CD4-positive, alpha-beta memory T cell (primary cell): ENCODE data around the gene GRID1. TPM values are rescaled to one million over a fixed set of nuclear protein-coding genes. Genes with fewer than 3 reads are reported as not detected.

ENCODE experiments used
- CTCF ChIA-PET: fragments of 350-600 bp; sonication (Branson Sonifier 250); formaldehyde crosslinking; loops from one replicate; lab custom pipeline; 2021; ENCODE audit warnings: inconsistent platforms; ENCODE audit not compliant: partially characterized antibody; lab: Charles Lee
- POLR2A ChIA-PET: fragments of 350-600 bp; sonication (Branson Sonifier 250); formaldehyde crosslinking; loops from one replicate; lab custom pipeline; 2021; ENCODE audit not compliant: partially characterized antibody; lab: Charles Lee
- DNase-seq, 5 donors: peaks; one replicate each; pipeline versions ENCODE4 v3.0.0 to v3.0.0-alpha.2; 2020 to 2022; ENCODE audit warnings: mixed read lengths in 1 of 5
- H3K27ac ChIP-seq: one replicate; pipeline ENCODE4 v1.7.0; 2013; ENCODE audit warnings: low read depth, low read length
- H3K27me3 ChIP-seq: 2 replicates; pipeline ENCODE4 v1.7.0; 2013; ENCODE audit warnings: mild to moderate bottlenecking, low read length, moderate library complexity; ENCODE audit not compliant: insufficient read depth
- H3K36me3 ChIP-seq: 2 replicates; pipeline ENCODE4 v1.7.0; 2013; ENCODE audit warnings: mild to moderate bottlenecking, low read length, moderate library complexity; ENCODE audit not compliant: insufficient read depth
- H3K4me1 ChIP-seq: 2 replicates; pipeline ENCODE4 v1.7.0; 2013; ENCODE audit warnings: mild to moderate bottlenecking, low read length, moderate library complexity; ENCODE audit not compliant: insufficient read depth
- H3K4me3 ChIP-seq, 2 donors: one replicate each; pipeline ENCODE4 v1.7.0; 2013; ENCODE audit warnings: low read length in 2 of 2, mild to moderate bottlenecking in 1 of 2
- H3K9me3 ChIP-seq, 2 donors: one replicate each; pipeline ENCODE4 v1.7.0; 2013; ENCODE audit warnings: low read length in 2 of 2, control low read depth in 1 of 2; ENCODE audit not compliant: control insufficient read depth in 1 of 2
- H3K27ac Mint-ChIP-seq, 7 donors: one replicate each; pipeline ENCODE4 v1.8.0; 2020 to 2021; ENCODE audit warnings: mixed read lengths in 7 of 7, mild to moderate bottlenecking in 6 of 7, inconsistent platforms in 3 of 7, moderate library complexity in 3 of 7
- H3K27me3 Mint-ChIP-seq, 2 donors: one replicate each; pipeline ENCODE4 v1.8.0; 2020 to 2021; ENCODE audit warnings: mixed read lengths in 2 of 2
- H3K36me3 Mint-ChIP-seq, 2 donors: one replicate each; pipeline ENCODE4 v1.8.0; 2020 to 2021; ENCODE audit warnings: mixed read lengths in 2 of 2, inconsistent platforms in 1 of 2, mild to moderate bottlenecking in 1 of 2
- H3K4me1 Mint-ChIP-seq, 4 donors: one replicate each; pipeline ENCODE4 v1.8.0; 2020 to 2021; ENCODE audit warnings: mixed read lengths in 4 of 4, mild to moderate bottlenecking in 1 of 4
- H3K4me3 Mint-ChIP-seq, 8 donors: one replicate each; pipeline ENCODE4 v1.8.0; 2020 to 2021; ENCODE audit warnings: mixed read lengths in 8 of 8, mild to moderate bottlenecking in 7 of 8, moderate library complexity in 6 of 8, inconsistent platforms in 3 of 8
- H3K9me3 Mint-ChIP-seq, 8 donors: one replicate each; pipeline ENCODE4 v1.8.0; 2020 to 2021; ENCODE audit warnings: mixed read lengths in 8 of 8, mild to moderate bottlenecking in 5 of 8, inconsistent platforms in 3 of 8, moderate library complexity in 1 of 8
- intact Hi-C: fragments of 100-400 bp; cut with micrococcal nuclease; formaldehyde crosslinking; loops from one replicate; pipeline ENCODE4 v1.15.1; 2023
- polyA plus RNA-seq, 2 donors: library from polyadenylated mRNA; unstranded; fragments of 300-500 nt; fragmentation: Illumina TruSeq; gene quantifications; one replicate each; pipeline ENCODE4 v1.2.3, GENCODE V29; 2021
- total RNA-seq, 2 experiments: library from RNA; stranded (reverse); gene quantifications; one replicate each; pipeline ENCODE4 v1.2.3, GENCODE V29; 2021

The GRID1 gene
- total and polyA plus RNA-seq, 4 experiments from 2014 or later = not detected

GRCh38 chr10:86269332-86269731, 97.3 kb downstream of the GRID1 start:
- ChIA-PET CTCF (no interaction called here), POLR2A (no interaction called here)
- Histone ChIP-seq H3K4me3 (no peak overlapping the region), H3K27ac (no peak overlapping the region), H3K27me3 (no peaks in the 10 kb centered on the region), H3K4me1 (no peaks in the 10 kb centered on the region), H3K9me3 (no peaks in the 10 kb centered on the region), H3K36me3 (no peaks in the 10 kb centered on the region)
- peaks cover 11 to 20% of the 10 kb centered on the region in 2 donors for H3K27me3 Mint-ChIP-seq
- intact Hi-C loops = no loop called here
- H3K36me3 Mint-ChIP-seq = no peaks in the 10 kb centered on the region
- no peak for DNase-seq
- peaks cover 0 to 24% (median 10%) of the 10 kb centered on the region in 8 donors for H3K9me3 Mint-ChIP-seq
- H3K4me3 Mint-ChIP-seq = no peak overlapping the region
- H3K27ac Mint-ChIP-seq = no peak overlapping the region
- H3K4me1 Mint-ChIP-seq = peaks cover 0 to 3% (median 0%) of the 10 kb centered on the region in 4 donors

DNA sequence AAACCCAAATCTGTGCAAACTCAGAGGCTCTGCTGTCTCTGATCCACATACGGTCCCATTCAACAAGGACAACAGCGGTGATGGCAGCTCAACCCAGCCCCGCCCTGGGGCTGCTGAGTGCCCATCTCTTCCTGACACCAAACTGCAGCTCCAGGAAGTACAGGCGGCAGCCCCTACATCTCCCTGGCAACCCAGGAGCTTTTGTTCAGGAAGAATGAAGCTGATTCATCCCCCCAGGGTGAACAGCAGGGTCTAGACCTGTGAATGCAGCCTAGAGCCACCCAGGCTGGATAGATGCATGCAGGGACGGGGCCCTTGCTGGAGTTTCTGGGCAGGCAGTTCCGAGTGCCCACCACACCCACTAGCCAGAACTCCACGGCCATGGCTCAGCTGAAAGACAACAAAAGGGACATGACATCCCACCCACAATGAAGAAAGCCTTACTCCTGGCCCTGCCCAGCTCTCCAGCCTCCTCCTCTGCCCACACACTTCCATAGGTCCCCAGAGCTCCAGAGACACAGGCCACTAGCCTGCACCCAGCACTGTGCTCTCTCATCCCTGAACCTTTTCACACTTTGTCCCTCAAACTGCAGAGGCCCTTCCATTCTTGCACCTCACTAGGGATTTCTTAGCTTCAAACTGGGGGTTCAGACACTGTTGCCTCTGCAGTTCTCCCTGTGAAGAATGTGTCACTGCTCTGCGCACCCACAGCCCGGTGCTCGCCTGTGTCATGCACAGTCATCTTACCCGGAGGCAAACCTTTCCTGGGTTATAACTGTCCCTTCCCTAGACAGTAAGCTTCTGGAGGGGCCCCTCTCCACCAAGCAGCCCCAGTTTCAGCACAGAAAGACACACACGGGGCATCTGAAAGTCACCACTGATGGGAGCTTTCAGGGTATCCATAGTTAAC, 99.1 kb downstream of the GRID1 start:
- Mint-ChIP-seq H3K4me1 (peaks cover 0 to 5% (median 1%) of the 10 kb centered on the region in 4 donors), H3K4me3 (no peak overlapping the region), H3K27me3 (peaks cover 18 to 23% of the 10 kb centered on the region in 2 donors), H3K36me3 (no peaks in the 10 kb centered on the region), H3K9me3 (peaks cover 0 to 21% (median 8%) of the 10 kb centered on the region in 8 donors), H3K27ac (no peak overlapping the region)
- H3K27ac ChIP-seq = no peak overlapping the region
- no peaks in the 10 kb centered on the region for H3K36me3 ChIP-seq
- CTCF ChIA-PET = no interaction called here
- H3K27me3 ChIP-seq = no peaks in the 10 kb centered on the region
- intact Hi-C loops = no loop called here
- H3K4me3 ChIP-seq = no peak overlapping the region
- H3K4me1 ChIP-seq = no peaks in the 10 kb centered on the region
- no peak for DNase-seq
- H3K9me3 ChIP-seq = no peaks in the 10 kb centered on the region
- POLR2A ChIA-PET = no interaction called here

DNA sequence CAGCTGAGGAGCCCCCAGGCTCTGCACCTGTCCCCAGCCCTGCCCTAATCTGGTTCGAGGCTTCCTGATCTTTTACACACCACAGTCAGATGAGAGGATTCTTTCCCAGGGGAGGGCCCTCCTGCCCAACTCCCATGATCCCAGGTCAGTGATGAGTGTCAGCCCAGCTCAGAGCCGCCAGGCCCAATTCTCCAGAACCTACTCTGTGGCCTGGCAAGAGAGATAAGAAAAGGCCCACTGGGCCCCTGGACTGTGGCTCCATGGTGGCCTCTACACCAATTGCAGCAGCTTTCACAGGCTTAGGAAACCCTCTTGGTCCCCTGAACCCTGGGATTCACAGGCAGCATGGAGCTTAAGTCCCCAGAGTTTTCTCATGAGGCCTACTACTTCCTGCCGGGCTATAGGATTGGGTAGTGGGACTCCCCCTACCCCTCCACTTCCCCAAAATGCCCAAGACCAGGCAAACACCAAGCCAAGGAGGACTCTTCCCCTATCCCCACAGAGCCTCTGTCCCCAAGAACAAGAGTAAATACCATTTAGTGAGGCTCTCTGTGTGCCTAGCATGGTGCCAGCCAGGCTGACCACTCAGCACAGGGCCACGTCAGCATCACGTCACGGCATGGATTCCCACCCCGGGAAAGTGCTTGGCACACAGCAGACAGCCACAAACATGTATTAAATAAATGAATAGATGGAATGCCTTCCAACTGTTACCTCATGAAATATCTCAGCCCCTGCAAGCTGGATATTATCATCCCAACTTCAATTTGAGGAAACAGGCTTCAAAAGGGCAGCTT, 100.0 kb downstream of the GRID1 start:
- Mint-ChIP-seq H3K4me1 (peaks cover 0 to 8% (median 2%) of the 10 kb centered on the region in 4 donors), H3K36me3 (no peaks in the 10 kb centered on the region), H3K27me3 (peaks cover 19 to 23% of the 10 kb centered on the region in 2 donors), H3K4me3 (no peak overlapping the region), H3K9me3 (peaks cover 0 to 13% (median 4%) of the 10 kb centered on the region in 8 donors), H3K27ac (no peak overlapping the region)
- ChIA-PET CTCF (no interaction called here), POLR2A (no interaction called here)
- intact Hi-C loops = no loop called here
- Histone ChIP-seq H3K27ac (no peak overlapping the region), H3K4me3 (no peak overlapping the region), H3K36me3 (no peaks in the 10 kb centered on the region), H3K27me3 (no peaks in the 10 kb centered on the region), H3K4me1 (no peaks in the 10 kb centered on the region), H3K9me3 (no peaks in the 10 kb centered on the region)
- no peak for DNase-seq

DNA sequence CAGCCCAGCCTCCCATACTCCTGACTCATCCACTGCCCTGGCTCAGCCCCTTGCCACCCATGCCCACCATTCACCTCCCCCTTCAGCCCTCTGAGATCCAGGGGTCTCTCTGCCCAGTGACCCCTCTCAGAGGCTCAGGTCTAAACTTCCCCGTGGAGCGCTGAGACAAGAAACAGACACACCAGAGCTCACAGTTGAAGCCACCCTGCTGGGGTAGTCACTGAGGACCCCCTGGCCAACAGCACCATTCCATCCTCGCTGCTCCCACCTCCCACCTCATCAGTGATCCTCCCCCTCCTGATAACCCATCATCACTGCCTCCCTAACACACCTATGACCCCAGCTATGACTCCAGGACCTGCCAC, 100.7 kb downstream of the GRID1 start:
- Histone ChIP-seq H3K4me3 (no peak overlapping the region), H3K36me3 (no peaks in the 10 kb centered on the region), H3K27me3 (no peaks in the 10 kb centered on the region), H3K27ac (no peak overlapping the region), H3K4me1 (no peaks in the 10 kb centered on the region), H3K9me3 (no peaks in the 10 kb centered on the region)
- no peak for DNase-seq
- peaks cover 0 to 7% (median 0%) of the 10 kb centered on the region in 8 donors for H3K9me3 Mint-ChIP-seq
- peaks cover 19 to 23% of the 10 kb centered on the region in 2 donors for H3K27me3 Mint-ChIP-seq
- H3K27ac Mint-ChIP-seq = no peak overlapping the region
- peaks cover 0 to 11% (median 3%) of the 10 kb centered on the region in 4 donors for H3K4me1 Mint-ChIP-seq
- intact Hi-C loops = no loop called here
- no peaks in the 10 kb centered on the region for H3K36me3 Mint-ChIP-seq
- CTCF ChIA-PET = no interaction called here
- POLR2A ChIA-PET = no interaction called here
- H3K4me3 Mint-ChIP-seq = no peak overlapping the region

DNA sequence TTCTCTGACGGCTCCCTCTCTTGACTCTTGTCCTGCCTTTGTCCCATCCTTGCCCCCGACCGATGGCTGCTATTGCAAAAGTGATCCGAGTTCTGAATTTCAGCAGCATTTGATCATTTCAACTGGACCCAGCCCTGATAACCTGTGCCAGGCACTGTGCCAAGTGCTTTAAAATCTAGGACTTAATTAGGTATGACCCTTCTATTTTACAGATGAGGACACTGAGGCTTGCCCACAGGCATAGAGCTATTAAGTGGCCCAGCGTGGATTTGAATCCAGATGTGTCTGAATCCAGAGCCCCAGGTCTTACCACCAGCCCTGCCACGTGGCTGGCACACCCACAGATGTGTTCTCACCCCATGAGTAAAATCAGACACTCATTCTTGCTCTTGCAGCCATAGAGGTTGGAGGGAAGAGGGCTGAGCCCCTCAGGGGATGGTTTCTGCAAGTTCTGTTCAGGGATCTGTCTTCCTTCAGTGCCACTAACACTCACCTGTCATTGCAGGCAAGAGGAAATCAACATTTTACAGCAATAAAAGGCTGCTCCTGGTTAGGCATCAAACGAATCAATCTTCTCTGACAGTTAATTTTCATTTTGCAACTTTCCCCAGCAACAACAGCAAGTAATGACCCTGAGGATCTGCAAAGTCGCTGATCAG, 101.2 kb downstream of the GRID1 start:
- H3K27me3 Mint-ChIP-seq = peaks cover 19 to 23% of the 10 kb centered on the region in 2 donors
- H3K4me3 Mint-ChIP-seq = no peak overlapping the region
- Histone ChIP-seq H3K27me3 (no peaks in the 10 kb centered on the region), H3K4me3 (no peak overlapping the region), H3K9me3 (no peaks in the 10 kb centered on the region), H3K36me3 (no peaks in the 10 kb centered on the region), H3K27ac (no peak overlapping the region), H3K4me1 (no peaks in the 10 kb centered on the region)
- intact Hi-C loops = no loop called here
- DNase-seq = no peak
- CTCF ChIA-PET = no interaction called here
- POLR2A ChIA-PET = no interaction called here
- H3K27ac Mint-ChIP-seq = no peak overlapping the region
- H3K36me3 Mint-ChIP-seq = no peaks in the 10 kb centered on the region
- H3K4me1 Mint-ChIP-seq = peaks cover 0 to 11% (median 3%) of the 10 kb centered on the region in 4 donors
- peaks cover 0 to 6% (median 0%) of the 10 kb centered on the region in 8 donors for H3K9me3 Mint-ChIP-seq

DNA sequence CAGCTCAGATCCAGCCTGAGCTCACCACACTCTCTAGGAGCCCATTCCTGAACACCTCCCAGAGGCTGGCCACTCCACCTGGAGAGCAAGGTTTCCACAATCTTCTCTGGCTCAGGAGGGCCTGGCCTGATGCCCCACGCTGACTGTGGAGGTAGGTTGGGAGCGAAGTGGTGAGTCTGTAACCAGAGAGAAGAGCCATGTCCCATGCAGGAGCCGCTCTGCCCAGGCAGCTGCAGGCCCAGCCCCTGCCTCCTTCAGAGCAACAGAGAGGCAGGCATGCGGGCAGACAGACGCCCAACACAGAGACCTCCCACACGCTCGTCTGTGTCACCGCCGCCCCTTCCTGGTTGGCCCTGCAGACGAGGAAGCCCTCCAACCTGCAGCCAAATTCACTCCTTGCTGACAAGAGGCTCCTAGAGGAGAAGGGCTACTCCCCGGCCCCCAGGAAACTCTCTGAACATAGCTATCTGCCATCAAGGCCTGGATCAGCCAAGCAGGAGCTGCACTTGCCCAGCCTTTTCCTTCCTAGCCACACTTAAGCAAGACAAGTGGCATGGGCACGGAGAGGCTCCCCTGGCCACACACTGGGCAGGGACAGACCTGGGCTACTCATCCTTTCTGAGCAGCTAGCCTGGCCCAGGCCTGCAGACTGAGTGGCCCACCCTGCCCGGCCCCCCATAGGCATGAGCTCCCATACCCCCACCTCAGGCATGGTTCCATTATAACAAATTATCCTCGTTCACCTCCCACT, 101.9 kb downstream of the GRID1 start:
- no peaks in the 10 kb centered on the region for H3K27me3 ChIP-seq
- no peaks in the 10 kb centered on the region for H3K36me3 ChIP-seq
- intact Hi-C loops = no loop called here
- Mint-ChIP-seq H3K4me1 (peaks cover 0 to 11% (median 3%) of the 10 kb centered on the region in 4 donors), H3K36me3 (no peaks in the 10 kb centered on the region), H3K27ac (no peak overlapping the region), H3K27me3 (peaks cover 17 to 18% of the 10 kb centered on the region in 2 donors), H3K4me3 (no peak overlapping the region), H3K9me3 (peaks cover 0 to 8% (median 0%) of the 10 kb centered on the region in 8 donors)
- POLR2A ChIA-PET = no interaction called here
- H3K27ac ChIP-seq = no peak overlapping the region
- DNase-seq = no peak
- H3K4me1 ChIP-seq = no peaks in the 10 kb centered on the region
- no peak overlapping the region for H3K4me3 ChIP-seq
- no peaks in the 10 kb centered on the region for H3K9me3 ChIP-seq
- CTCF ChIA-PET = no interaction called here
